ENCODE measurements around the gene TBC1D22B.

GRCh38 chr6:37340639-37340943, 83.0 kb downstream of the TBC1D22B start:
- TF ChIP-seq CTCF (conservative IDR thresholded peaks at IDR 0.05; ENCODE audit: low read length) (no peak), EZH2phosphoT487 (IDR thresholded peaks at IDR 0.05; ENCODE audit: borderline replicate concordance, low read depth, low read length) (no peak)
